Stimulated activated CD4-positive, alpha-beta T cell treated with anti-CD3 and anti-CD28 coated beads, Interleukin-2, amount 100 ng/mL, for 48 hours (primary cell): ENCODE results near the gene TRIM52.

ENCODE experiments used
- DNase-seq, 2 donors: peaks; one replicate each; pipeline ENCODE4 v3.0.0-alpha.2; 2020

Gene TRIM52

GRCh38 chr5:181255836-181256578 is 4.9 kb downstream of the TRIM52 start:
- no peak for DNase-seq

- DNase-seq, result no peak
Measured at GRCh38 chr5:181255276-181255675, 5.7 kb downstream of the TRIM52 start.

- DNase-seq, result no peak
Measured at GRCh38 chr5:181248277-181248676, 12.7 kb downstream of the TRIM52 start.

GRCh38 chr5:181246276-181247049 is 14.5 kb downstream of the TRIM52 start:
- DNase-seq, result peak; percentile 73 to 83

- no peak for DNase-seq
Measured at GRCh38 chr5:181245427-181246275, 15.3 kb downstream of the TRIM52 start.

- peak; percentile 77 to 81 for DNase-seq
Measured at GRCh38 chr5:181243564-181244343, 17.2 kb downstream of the TRIM52 start, which contains the start of gene RACK1. Gene RACK1 (minus strand): TSS chr5:181243906. CDS start chr5:181243800, 106 bp downstream.

- no peak for DNase-seq
Measured at GRCh38 chr5:181243018-181243563, 17.9 kb downstream of the TRIM52 start.

GRCh38 chr5:181242031-181242451 is 18.9 kb downstream of the TRIM52 start:
- no peak for DNase-seq

- no peak for DNase-seq
Measured at GRCh38 chr5:181241393-181241975, 19.5 kb downstream of the TRIM52 start.

GRCh38 chr5:181239062-181239663 is 21.8 kb downstream of the TRIM52 start:
- no peak for DNase-seq

GRCh38 chr5:181237729-181238385 is 23.1 kb downstream of the TRIM52 start:
- no peak for DNase-seq

- no peak for DNase-seq
Measured at GRCh38 chr5:181236954-181237641, 23.8 kb downstream of the TRIM52 start.

GRCh38 chr5:181236471-181236870 is 24.5 kb downstream of the TRIM52 start:
- no peak for DNase-seq

- DNase-seq, result no peak
Measured at GRCh38 chr5:181235689-181236366, 25.1 kb downstream of the TRIM52 start.

- no peak for DNase-seq
Measured at GRCh38 chr5:181235323-181235688, 25.6 kb downstream of the TRIM52 start.

- DNase-seq, result no peak
Measured at GRCh38 chr5:181234455-181235306, 26.3 kb downstream of the TRIM52 start.

GRCh38 chr5:181233801-181234454 is 27.0 kb downstream of the TRIM52 start:
- DNase-seq, result no peak
